A549 (cell line): ENCODE measurements around the gene SLIT1. TPM values are rescaled to one million over a fixed set of nuclear protein-coding genes. Genes with fewer than 3 reads are reported as not detected.

Source experiments
- ATAC-seq, 2 experiments: fragments of 200-7000 bp in 1 of 2; fragments of >200 bp in 1 of 2; cut with Nextera tagmentation in 1 of 2; cut with Tn5 transposase in 1 of 2; 3 replicates each; pipeline versions ENCODE4 v1.8.0 to v1.9.1; 2018 to 2020; ENCODE audit warnings: mild to moderate bottlenecking in 1 of 2, moderate library complexity in 1 of 2
- CTCF ChIA-PET: fragments of 300-600 bp; sonication (Branson Sonifier 250); formaldehyde crosslinking; extraction: SDS; loops from one replicate; lab custom pipeline; 2021; ENCODE audit warnings: antibody characterized with exemption, inconsistent platforms; lab: Yijun Ruan, JAX
- POLR2A ChIA-PET: fragments of 350-600 bp; formaldehyde crosslinking; extraction: SDS; loops from one replicate; lab custom pipeline; 2021; ENCODE audit warnings: antibody characterized with exemption, inconsistent platforms; lab: Yijun Ruan, JAX
- DNase-seq, 2 experiments: peaks; one replicate each; pipeline versions ENCODE4 v3.0.0 to v3.0.0-alpha.2; 2011 to 2016; ENCODE audit warnings: low read depth in 1 of 2, low spot score in 1 of 2
- FAIRE-seq: peaks from 2 replicates; lab custom pipeline; 2011; peaks lifted over from hg19 to GRCh38; lab: Jason Lieb, UNC
- H3K27ac ChIP-seq, 2 experiments: fragments of >200 bp; sonication (Bioruptor Twin); formaldehyde crosslinking; 3 replicates each; pipeline ENCODE4 v1.5.1; 2016 to 2017
- H3K4me1 ChIP-seq: fragments of >200 bp; sonication (Bioruptor Twin); formaldehyde crosslinking; 3 replicates; pipeline ENCODE4 v1.6.1; 2016
- H3K4me2 ChIP-seq: fragments of >200 bp; sonication (Bioruptor Twin); formaldehyde crosslinking; 3 replicates; pipeline ENCODE4 v1.6.1; 2016
- H3K4me3 ChIP-seq: fragments of >200 bp; sonication (Bioruptor Twin); formaldehyde crosslinking; 3 replicates; pipeline ENCODE4 v1.5.1; 2016
- H3K9me3 ChIP-seq: fragments of >200 bp; sonication (Bioruptor Twin); formaldehyde crosslinking; 3 replicates; pipeline ENCODE4 v1.6.1; 2016
- BHLHE40 ChIP-seq: IDR thresholded peaks from 2 replicates; pipeline ENCODE4 v1.6.1; 2012; ENCODE audit warnings: low read depth, low read length, inconsistent platforms
- CBX2 ChIP-seq: fragments of 200-600 bp; sonication (generic); IDR thresholded peaks from 2 replicates; pipeline ENCODE4 v1.6.1; 2016; ENCODE audit warnings: low read depth, mild to moderate bottlenecking, borderline replicate concordance
- CHD2 ChIP-seq: fragments of 150-350 bp; IDR thresholded peaks from 2 replicates; pipeline ENCODE4 v1.6.1; 2014; ENCODE audit warnings: low read length; ENCODE audit not compliant: partially characterized antibody
- CHD4 ChIP-seq: fragments of 200-600 bp; sonication (generic); IDR thresholded peaks from 2 replicates; pipeline ENCODE4 v1.6.1; 2016; ENCODE audit warnings: antibody characterized with exemption, mild to moderate bottlenecking, borderline replicate concordance
- EHF ChIP-seq: fragments of 250-450 bp; sonication (Bioruptor Pico); IDR thresholded peaks from 2 replicates; pipeline ENCODE4 v1.5.0; 2020; ENCODE audit warnings: mild to moderate bottlenecking
- EHMT2 ChIP-seq: fragments of 200-600 bp; sonication (generic); IDR thresholded peaks from 2 replicates; pipeline ENCODE4 v1.6.1; 2016; ENCODE audit warnings: antibody characterized with exemption, low read depth, mild to moderate bottlenecking, moderate library complexity
- EP300 ChIP-seq, 2 experiments: fragments of >200 bp; sonication (Bioruptor Twin); formaldehyde crosslinking; IDR thresholded peaks; 2 replicates in 1 of 2; 3 replicates in 1 of 2; pipeline ENCODE4 v1.6.1; 2016 to 2017
- FOSB ChIP-seq: fragments of 250-450 bp; sonication (Bioruptor Pico); IDR thresholded peaks from 2 replicates; pipeline ENCODE4 v1.5.0; 2020; ENCODE audit warnings: mild to moderate bottlenecking, moderate library complexity
- FOXS1 ChIP-seq: fragments of 250-450 bp; sonication (Bioruptor Pico); IDR thresholded peaks from 2 replicates; pipeline ENCODE4 v1.5.0; 2020; ENCODE audit warnings: mild to moderate bottlenecking, moderate library complexity
- GATA3 ChIP-seq: IDR thresholded peaks from 2 replicates; pipeline ENCODE4 v1.6.1; 2012; ENCODE audit warnings: borderline replicate concordance
- HDAC2 ChIP-seq: fragments of 200-600 bp; sonication (generic); IDR thresholded peaks from 2 replicates; pipeline ENCODE4 v1.6.1; 2016
- HEYL ChIP-seq: fragments of 250-450 bp; sonication (Bioruptor Pico); IDR thresholded peaks from 2 replicates; pipeline ENCODE4 v1.8.0; 2021; ENCODE audit warnings: mild to moderate bottlenecking, moderate library complexity
- HOXA7 ChIP-seq: fragments of 250-450 bp; sonication (Bioruptor Pico); IDR thresholded peaks from 2 replicates; pipeline ENCODE4 v1.5.0; 2020; ENCODE audit warnings: mild to moderate bottlenecking, moderate library complexity
- HOXB5 ChIP-seq: fragments of 250-450 bp; sonication (Bioruptor Pico); IDR thresholded peaks from 2 replicates; pipeline ENCODE4 v1.5.0; 2020; ENCODE audit warnings: mild to moderate bottlenecking, moderate library complexity
- KDM1A ChIP-seq: fragments of 200-600 bp; sonication (generic); IDR thresholded peaks from 2 replicates; pipeline ENCODE4 v1.6.1; 2016; ENCODE audit warnings: low read depth, mild to moderate bottlenecking
- KDM5A ChIP-seq: fragments of 200-600 bp; sonication (generic); IDR thresholded peaks from 2 replicates; pipeline ENCODE4 v1.6.1; 2016; ENCODE audit warnings: antibody characterized with exemption, mild to moderate bottlenecking
- MAX ChIP-seq: IDR thresholded peaks from 2 replicates; pipeline ENCODE4 v1.6.1; 2012
- MAZ ChIP-seq: fragments of 150-350 bp; IDR thresholded peaks from 2 replicates; pipeline ENCODE4 v1.6.1; 2014; ENCODE audit warnings: antibody characterized with exemption, low read depth, low read length, borderline replicate concordance
- MYC ChIP-seq: IDR thresholded peaks from 2 replicates; pipeline ENCODE4 v1.6.1; 2012; ENCODE audit warnings: mild to moderate bottlenecking, inconsistent platforms, low read length, improper control_type of control experiment, borderline replicate concordance
- NFE2L2 ChIP-seq: fragments of 150-350 bp; conservative IDR thresholded peaks from 2 replicates; pipeline ENCODE4 v1.6.1; 2014; ENCODE audit warnings: low read length
- NR3C1 ChIP-seq: fragments of >200 bp; sonication (Bioruptor Twin); formaldehyde crosslinking; IDR thresholded peaks from 3 replicates; pipeline ENCODE4 v1.6.1; 2017
- PHF8 ChIP-seq: fragments of 200-600 bp; sonication (generic); IDR thresholded peaks from 2 replicates; pipeline ENCODE4 v1.6.1; 2016; ENCODE audit warnings: low read depth, mild to moderate bottlenecking, antibody characterized with exemption, moderate library complexity, borderline replicate concordance
- POLR2A ChIP-seq: IDR thresholded peaks from 2 replicates; pipeline ENCODE4 v1.6.1; 2012; ENCODE audit warnings: mild to moderate bottlenecking, low read length
- RAD21 ChIP-seq, 2 experiments: fragments of >200 bp in 1 of 2; sonication (Bioruptor Twin) in 1 of 2; formaldehyde crosslinking in 1 of 2; IDR thresholded peaks in 1 of 2; conservative IDR thresholded peaks in 1 of 2; 2 replicates in 1 of 2; 3 replicates in 1 of 2; pipeline ENCODE4 v1.6.1; 2012 to 2018; ENCODE audit warnings: inconsistent platforms in 1 of 2
- RARB ChIP-seq: fragments of 250-450 bp; sonication (Bioruptor Pico); IDR thresholded peaks from 2 replicates; pipeline ENCODE4 v1.8.0; 2021; ENCODE audit warnings: mild to moderate bottlenecking, moderate library complexity
- RCOR1 ChIP-seq: fragments of 150-350 bp; IDR thresholded peaks from 2 replicates; pipeline ENCODE4 v1.6.1; 2014; ENCODE audit warnings: antibody characterized with exemption, low read length, low read depth
- RNF2 ChIP-seq: fragments of 200-600 bp; sonication (generic); IDR thresholded peaks from 2 replicates; pipeline ENCODE4 v1.6.1; 2016; ENCODE audit warnings: low read depth, mild to moderate bottlenecking, antibody characterized with exemption, moderate library complexity, borderline replicate concordance
- SMC3 ChIP-seq: fragments of >200 bp; sonication (Bioruptor Twin); formaldehyde crosslinking; IDR thresholded peaks from 3 replicates; pipeline ENCODE4 v1.6.1; 2018; ENCODE audit warnings: inconsistent platforms
- SREBF2 ChIP-seq: fragments of 450-650 bp; IDR thresholded peaks from 2 replicates; pipeline ENCODE4 v1.6.1; 2014; ENCODE audit warnings: mild to moderate bottlenecking, moderate library complexity
- TP53 ChIP-seq: fragments of 250-450 bp; sonication (Bioruptor Pico); IDR thresholded peaks from 2 replicates; pipeline ENCODE4 v1.5.0; 2021; ENCODE audit warnings: mild to moderate bottlenecking, moderate library complexity
- USF2 ChIP-seq: fragments of 450-650 bp; IDR thresholded peaks from 2 replicates; pipeline ENCODE4 v1.6.1; 2014; ENCODE audit warnings: antibody characterized with exemption
- ZC3H11A ChIP-seq: fragments of 450-650 bp; IDR thresholded peaks from 2 replicates; pipeline ENCODE4 v1.6.1; 2014; ENCODE audit warnings: antibody characterized with exemption, mild to moderate bottlenecking
- ZFP36 ChIP-seq: fragments of 450-650 bp; IDR thresholded peaks from 2 replicates; pipeline ENCODE4 v1.6.1; 2014; ENCODE audit warnings: borderline replicate concordance; ENCODE audit not compliant: partially characterized antibody
- ZNF302 ChIP-seq: fragments of 250-450 bp; sonication (Bioruptor Pico); IDR thresholded peaks from 2 replicates; pipeline ENCODE4 v1.9.0; 2021; ENCODE audit warnings: inconsistent platforms, mild to moderate bottlenecking, moderate library complexity
- WGBS: methylation state at CpG from one replicate; pipeline ENCODE4 v1.1.6; 2017; ENCODE audit errors: missing lambda C conversion rate; 5-methylcytosine and 5-hydroxymethylcytosine counted together
- polyA plus RNA-seq, 4 experiments: library from polyadenylated mRNA; depleted of rRNA in 3 of 4; stranded (reverse); fragments of >200 nt; fragmentation: RNase III in 1 of 4; extraction: RNeasy Plus Mini Kit Qiagen cat#74134 plus additional on column Dnase treatment in 1 of 4; gene quantifications; 2 replicates in 3 of 4; 3 replicates in 1 of 4; pipeline ENCODE4 v1.2.3, GENCODE V29; 2011 to 2017
- TF ChIP-seq, protein P1 (sequence below): fragments of 150-350 bp; IDR thresholded peaks from 2 replicates; pipeline ENCODE4 v1.6.1; 2014; ENCODE audit warnings: low read depth, mild to moderate bottlenecking, low read length
- TF ChIP-seq, protein P2 (sequence below): fragments of 250-450 bp; sonication (Bioruptor Pico); IDR thresholded peaks from 2 replicates; pipeline ENCODE4 v1.5.0; 2021; ENCODE audit warnings: mild to moderate bottlenecking, moderate library complexity, borderline replicate concordance
- TF ChIP-seq, protein P3 (sequence below): fragments of 200-600 bp; sonication (generic); IDR thresholded peaks from 2 replicates; pipeline ENCODE4 v1.6.1; 2016; ENCODE audit warnings: antibody characterized with exemption, mild to moderate bottlenecking, moderate library complexity

Gene SLIT1
- polyA plus RNA-seq, 2 of the 4 experiments (the other 2 are of a cell fraction) = 0.05 to 0.09 TPM

DNA sequence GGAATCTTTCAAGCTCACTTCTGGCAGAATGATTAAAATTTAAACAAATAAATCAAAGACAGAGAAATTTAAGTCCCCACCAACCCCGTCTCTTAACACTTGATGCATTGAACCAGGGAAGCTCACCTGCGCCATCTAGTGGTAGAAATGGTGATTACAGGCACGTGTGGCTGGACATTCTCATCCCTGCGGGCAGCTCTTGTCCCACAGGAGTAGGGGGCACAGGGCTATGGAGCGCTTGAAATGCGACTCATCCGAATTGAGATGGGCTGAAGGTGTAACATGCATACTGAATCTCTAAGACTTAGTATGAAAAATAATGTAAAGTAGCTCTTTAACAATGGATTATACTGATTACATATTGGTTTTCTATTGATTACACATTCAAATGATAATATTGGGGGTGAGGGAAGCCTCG lies 24.8 kb upstream of the SLIT1 start:
- 1% methylated on average over 8 of the region's 8 CpGs for WGBS
- FAIRE-seq = peak; percentile 36
- TF ChIP-seq CHD2 (no peak), POLR2A (no peak), HEYL (CRISPR knock-in tag) (no peak), NR3C1 (no peak), SREBF2 (no peak), TP53 (CRISPR knock-in tag) (no peak), EHMT2 (no peak), RAD21 (conservative IDR thresholded peaks at IDR 0.05 in 1 of 2, IDR thresholded peaks at IDR 0.05 in 1 of 2) (peak; percentile 81 to 85), ZNF302 (CRISPR knock-in tag) (no peak), ZFP36 (no peak), HOXA7 (CRISPR knock-in tag) (no peak), HDAC2 (no peak), USF2 (no peak), RCOR1 (no peak), RNF2 (no peak), MAX (peak; percentile 45; the same call in 1 of the 2 replicates), KDM1A (no peak), EHF (no peak), NFE2L2 (no peak), HOXB5 (CRISPR knock-in tag) (no peak), KDM5A (no peak), EP300 (IDR thresholded peaks at IDR 0.05) (no peak), SMC3 (peak; percentile 86), CHD4 (no peak), MYC (no peak), BHLHE40 (peak; percentile 55; the same call in 1 of the 2 replicates), FOSB (CRISPR knock-in tag) (no peak), FOXS1 (CRISPR knock-in tag) (no peak), RARB (CRISPR knock-in tag) (no peak), PHF8 (no peak), CBX2 (no peak), GATA3 (no peak), MAZ (no peak), ZC3H11A (no peak)
- TF ChIP-seq, protein P1, sequence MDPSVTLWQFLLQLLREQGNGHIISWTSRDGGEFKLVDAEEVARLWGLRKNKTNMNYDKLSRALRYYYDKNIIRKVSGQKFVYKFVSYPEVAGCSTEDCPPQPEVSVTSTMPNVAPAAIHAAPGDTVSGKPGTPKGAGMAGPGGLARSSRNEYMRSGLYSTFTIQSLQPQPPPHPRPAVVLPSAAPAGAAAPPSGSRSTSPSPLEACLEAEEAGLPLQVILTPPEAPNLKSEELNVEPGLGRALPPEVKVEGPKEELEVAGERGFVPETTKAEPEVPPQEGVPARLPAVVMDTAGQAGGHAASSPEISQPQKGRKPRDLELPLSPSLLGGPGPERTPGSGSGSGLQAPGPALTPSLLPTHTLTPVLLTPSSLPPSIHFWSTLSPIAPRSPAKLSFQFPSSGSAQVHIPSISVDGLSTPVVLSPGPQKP = no peak
- TF ChIP-seq, protein P2, sequence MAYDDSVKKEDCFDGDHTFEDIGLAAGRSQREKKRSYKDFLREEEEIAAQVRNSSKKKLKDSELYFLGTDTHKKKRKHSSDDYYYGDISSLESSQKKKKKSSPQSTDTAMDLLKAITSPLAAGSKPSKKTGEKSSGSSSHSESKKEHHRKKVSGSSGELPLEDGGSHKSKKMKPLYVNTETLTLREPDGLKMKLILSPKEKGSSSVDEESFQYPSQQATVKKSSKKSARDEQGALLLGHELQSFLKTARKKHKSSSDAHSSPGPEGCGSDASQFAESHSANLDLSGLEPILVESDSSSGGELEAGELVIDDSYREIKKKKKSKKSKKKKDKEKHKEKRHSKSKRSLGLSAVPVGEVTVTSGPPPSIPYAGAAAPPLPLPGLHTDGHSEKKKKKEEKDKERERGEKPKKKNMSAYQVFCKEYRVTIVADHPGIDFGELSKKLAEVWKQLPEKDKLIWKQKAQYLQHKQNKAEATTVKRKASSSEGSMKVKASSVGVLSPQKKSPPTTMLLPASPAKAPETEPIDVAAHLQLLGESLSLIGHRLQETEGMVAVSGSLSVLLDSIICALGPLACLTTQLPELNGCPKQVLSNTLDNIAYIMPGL (CRISPR knock-in tag) = no peak
- TF ChIP-seq, protein P3, sequence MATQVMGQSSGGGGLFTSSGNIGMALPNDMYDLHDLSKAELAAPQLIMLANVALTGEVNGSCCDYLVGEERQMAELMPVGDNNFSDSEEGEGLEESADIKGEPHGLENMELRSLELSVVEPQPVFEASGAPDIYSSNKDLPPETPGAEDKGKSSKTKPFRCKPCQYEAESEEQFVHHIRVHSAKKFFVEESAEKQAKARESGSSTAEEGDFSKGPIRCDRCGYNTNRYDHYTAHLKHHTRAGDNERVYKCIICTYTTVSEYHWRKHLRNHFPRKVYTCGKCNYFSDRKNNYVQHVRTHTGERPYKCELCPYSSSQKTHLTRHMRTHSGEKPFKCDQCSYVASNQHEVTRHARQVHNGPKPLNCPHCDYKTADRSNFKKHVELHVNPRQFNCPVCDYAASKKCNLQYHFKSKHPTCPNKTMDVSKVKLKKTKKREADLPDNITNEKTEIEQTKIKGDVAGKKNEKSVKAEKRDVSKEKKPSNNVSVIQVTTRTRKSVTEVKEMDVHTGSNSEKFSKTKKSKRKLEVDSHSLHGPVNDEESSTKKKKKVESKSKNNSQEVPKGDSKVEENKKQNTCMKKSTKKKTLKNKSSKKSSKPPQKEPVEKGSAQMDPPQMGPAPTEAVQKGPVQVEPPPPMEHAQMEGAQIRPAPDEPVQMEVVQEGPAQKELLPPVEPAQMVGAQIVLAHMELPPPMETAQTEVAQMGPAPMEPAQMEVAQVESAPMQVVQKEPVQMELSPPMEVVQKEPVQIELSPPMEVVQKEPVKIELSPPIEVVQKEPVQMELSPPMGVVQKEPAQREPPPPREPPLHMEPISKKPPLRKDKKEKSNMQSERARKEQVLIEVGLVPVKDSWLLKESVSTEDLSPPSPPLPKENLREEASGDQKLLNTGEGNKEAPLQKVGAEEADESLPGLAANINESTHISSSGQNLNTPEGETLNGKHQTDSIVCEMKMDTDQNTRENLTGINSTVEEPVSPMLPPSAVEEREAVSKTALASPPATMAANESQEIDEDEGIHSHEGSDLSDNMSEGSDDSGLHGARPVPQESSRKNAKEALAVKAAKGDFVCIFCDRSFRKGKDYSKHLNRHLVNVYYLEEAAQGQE = no peak

More for the DNA sequence above, 24.8 kb upstream of the SLIT1 start:
- no peak overlapping the region for H3K27ac ChIP-seq
- H3K9me3 ChIP-seq = no peaks in the 10 kb centered on the region
- CTCF ChIA-PET = interaction anchor here (0.6 to 32.0 kb wide), 65 partner anchors 11 to 838 kb away, joined by 3 to 779 read pairs (median 4); no protein-coding TSS in a partner anchor
- POLR2A ChIA-PET = interaction anchor here (2.3 kb wide), 1 partner anchor 137 kb away, joined by 6 read pairs; no protein-coding TSS in a partner anchor
- DNase-seq (peak; percentile 60 to 73), ATAC-seq (peak; percentile 69 to 89; a peak in 4 of 6 replicates)
- H3K4me2 ChIP-seq = no peak overlapping the region
- no peak overlapping the region for H3K4me3 ChIP-seq
- H3K4me1 ChIP-seq = no peaks in the 10 kb centered on the region
